RPMI7951 (cell line): ENCODE data around the gene ITGB5. TPM values are rescaled to one million over a fixed set of nuclear protein-coding genes. Genes with fewer than 3 reads are reported as not detected.
"Not testable (repeated sequence)": the region's sequence is repeated elsewhere in the genome, so short reads cannot be mapped to it uniquely, and the experiment has no call there.

ENCODE experiments used
- DNase-seq: peaks from one replicate; pipeline ENCODE4 v3.0.0-alpha.2; 2012; ENCODE audit warnings: low read depth
- total RNA-seq: library from RNA; depleted of rRNA; stranded (reverse); fragments of >200 nt; shearing (Covaris generic); gene quantifications from 2 replicates; pipeline ENCODE4 v1.2.3, GENCODE V29; 2014

ITGB5 gene
- total RNA-seq, 1 experiment from 2014 or later: 363 TPM

GRCh38 chr3:124789103-124789502 lies 98.1 kb downstream of the ITGB5 start:
- DNase-seq: not testable (repeated sequence)

GRCh38 chr3:124788254-124788745 lies 98.9 kb downstream of the ITGB5 start:
- DNase-seq: no peak

GRCh38 chr3:124787476-124788195 lies 99.5 kb downstream of the ITGB5 start:
- DNase-seq: peak; percentile 61

GRCh38 chr3:124786511-124787241 lies 100.5 kb downstream of the ITGB5 start:
- peak; percentile 58 for DNase-seq

- no peak for DNase-seq
These were observed 101.2 kb downstream of the ITGB5 start for GRCh38 chr3:124785973-124786372.

GRCh38 chr3:124784686-124785382 lies 102.3 kb downstream of the ITGB5 start:
- peak; percentile 89 for DNase-seq

GRCh38 chr3:124783696-124784095 lies 103.5 kb downstream of the ITGB5 start:
- peak; percentile 36 for DNase-seq

GRCh38 chr3:124782377-124782712 lies 104.8 kb downstream of the ITGB5 start:
- DNase-seq: not testable (repeated sequence)

- no peak for DNase-seq
These were observed 105.4 kb downstream of the ITGB5 start for GRCh38 chr3:124781476-124782376.

- peak; percentile 94 for DNase-seq
These were observed 106.2 kb downstream of the ITGB5 start for GRCh38 chr3:124780761-124781475.

- peak; percentile 99 for DNase-seq
These were observed 106.8 kb downstream of the ITGB5 start for GRCh38 chr3:124780356-124780755.

- peak; percentile 81 for DNase-seq
These were observed 107.4 kb downstream of the ITGB5 start for GRCh38 chr3:124779751-124780191.

GRCh38 chr3:124779116-124779515 lies 108.0 kb downstream of the ITGB5 start:
- DNase-seq: no peak

GRCh38 chr3:124777762-124778470 lies 109.2 kb downstream of the ITGB5 start:
- no peak for DNase-seq

GRCh38 chr3:124776856-124777255 lies 110.3 kb downstream of the ITGB5 start:
- DNase-seq: no peak

- DNase-seq: no peak
These were observed 111.3 kb downstream of the ITGB5 start for GRCh38 chr3:124775877-124776276.

GRCh38 chr3:124774841-124775402 lies 112.2 kb downstream of the ITGB5 start:
- no peak for DNase-seq

- peak; percentile 88 for DNase-seq
These were observed 112.8 kb downstream of the ITGB5 start for GRCh38 chr3:124774327-124774718.
